GM10266 (cell line): ENCODE data around the gene BPIFB4.
"Not testable (repeated sequence)": the region's sequence is repeated elsewhere in the genome, so short reads cannot be mapped to it uniquely, and the experiment has no call there.

Experiments
- DNase-seq: peaks from one replicate; pipeline ENCODE4 v3.0.0; 2012; ENCODE audit errors: extremely low spot score
- CTCF ChIP-seq: IDR thresholded peaks from 2 replicates; pipeline ENCODE4 v1.5.1; 2012; ENCODE audit warnings: mild to moderate bottlenecking, low read depth; ENCODE audit not compliant: control insufficient read depth, insufficient read depth; ENCODE audit errors: missing control alignments

Gene BPIFB4

GRCh38 chr20:33097001-33097400 is 17.6 kb downstream of the BPIFB4 start:
- no peak for TF ChIP-seq CTCF
- DNase-seq, result no peak

GRCh38 chr20:33099843-33100538 is 20.5 kb downstream of the BPIFB4 start:
- TF ChIP-seq CTCF, result no peak

GRCh38 chr20:33103556-33103955 is 24.1 kb downstream of the BPIFB4 start:
- DNase-seq, result no peak
- no peak for TF ChIP-seq CTCF

More at GRCh38 chr20:33099843-33100538, 20.5 kb downstream of the BPIFB4 start:
- no peak for DNase-seq

- TF ChIP-seq CTCF, result no peak
- DNase-seq, result no peak
These were observed 24.9 kb downstream of the BPIFB4 start for GRCh38 chr20:33104336-33104735.

GRCh38 chr20:33105316-33105924 is 26.0 kb downstream of the BPIFB4 start:
- TF ChIP-seq CTCF, result no peak

GRCh38 chr20:33106058-33106620 is 26.7 kb downstream of the BPIFB4 start:
- not testable (repeated sequence) for DNase-seq

More at GRCh38 chr20:33105316-33105924, 26.0 kb downstream of the BPIFB4 start:
- DNase-seq, result no peak

GRCh38 chr20:33108661-33109060 is 29.2 kb downstream of the BPIFB4 start:
- TF ChIP-seq CTCF, result no peak
- DNase-seq, result no peak
